GM19240 (cell line): ENCODE data around the gene METRNL.

Source experiments
- DNase-seq: peaks from one replicate; pipeline ENCODE4 v3.0.0; 2011; ENCODE audit warnings: low spot score; ENCODE audit not compliant: insufficient read length

The METRNL gene

GRCh38 chr17:83079766-83080578 lies 563 bp downstream of the METRNL start:
- DNase-seq, result no peak

DNA sequence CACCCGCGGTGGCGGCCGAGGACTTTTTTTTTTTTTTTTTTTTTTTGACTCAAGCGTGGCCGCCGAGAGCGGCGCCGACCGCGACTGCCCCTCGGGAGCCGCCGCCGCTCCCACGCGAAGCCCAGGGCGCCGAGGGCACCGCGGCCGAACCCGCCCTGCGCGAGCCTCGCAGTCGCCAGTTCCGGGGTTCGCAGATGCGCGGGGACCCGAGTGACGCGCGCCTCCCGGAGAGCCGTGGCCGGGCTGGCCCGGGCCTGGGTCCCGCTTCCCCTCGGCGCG lies 1.1 kb downstream of the METRNL start:
- no peak for DNase-seq

DNA sequence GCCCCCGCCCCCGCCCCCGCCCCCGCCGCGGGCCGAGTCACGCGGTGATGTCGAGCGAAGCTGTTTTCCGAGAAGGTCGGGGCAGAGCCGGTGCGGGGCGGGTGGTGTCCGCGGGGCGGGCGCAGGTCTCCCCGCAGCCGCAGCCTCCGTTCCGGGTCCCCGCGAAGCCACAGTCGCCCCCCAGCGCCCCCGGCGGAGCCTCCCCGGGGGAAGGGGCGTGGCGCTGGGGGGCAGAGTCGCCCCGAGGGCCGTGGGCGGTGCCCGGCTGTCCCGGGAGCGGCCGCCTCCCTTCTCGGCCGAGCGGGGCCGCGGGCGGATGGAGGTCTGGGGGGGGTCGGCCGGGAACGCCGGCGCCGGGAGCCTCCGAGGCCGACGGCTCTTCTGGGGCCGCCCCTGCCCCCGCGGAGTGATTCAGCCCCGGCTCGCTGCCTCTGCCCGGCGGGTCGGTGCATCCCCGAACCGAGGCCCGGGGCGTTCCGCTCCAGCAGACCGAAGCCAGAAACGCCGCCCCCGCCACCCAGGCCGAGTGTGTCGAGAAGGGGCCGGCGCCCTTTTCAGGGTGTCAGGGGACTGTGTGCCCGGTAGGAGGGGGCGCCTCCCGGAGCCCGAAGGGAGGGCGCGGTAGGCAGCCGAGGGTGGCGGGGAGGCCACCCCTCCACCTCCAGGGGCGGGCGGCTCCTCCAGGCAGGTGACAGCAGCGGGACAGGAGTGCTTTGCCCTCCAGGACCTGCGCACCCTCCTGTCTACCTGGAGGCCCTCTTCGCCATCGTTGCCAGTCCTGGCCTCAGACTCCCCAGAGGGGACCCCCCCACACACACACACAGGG lies 1.7 kb downstream of the METRNL start:
- DNase-seq, result peak; percentile 64

DNA sequence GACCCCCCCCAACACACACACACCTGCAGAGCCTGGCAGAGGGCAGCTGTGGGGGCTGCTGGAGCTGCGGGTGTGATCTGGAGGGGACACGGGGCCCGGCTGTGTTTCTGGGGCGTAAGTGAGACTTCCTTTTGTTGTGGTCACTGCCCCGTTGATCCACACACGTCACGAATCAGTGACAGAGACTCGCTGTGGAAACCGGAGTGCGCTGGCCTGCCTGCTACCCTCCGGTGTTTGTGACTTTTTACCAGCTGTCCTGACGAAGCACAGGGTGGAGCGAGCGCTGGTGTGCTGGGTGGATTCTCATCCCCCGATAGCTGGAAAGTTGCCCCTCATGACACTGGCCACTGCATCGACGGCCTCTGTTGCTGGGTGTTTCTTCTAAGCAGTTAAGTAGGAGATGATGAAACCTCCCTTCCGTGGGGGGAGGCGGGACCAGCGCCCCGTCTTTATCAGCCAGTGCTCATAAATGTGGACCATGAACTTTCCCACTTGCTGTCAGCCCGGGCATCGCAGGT lies 2.3 kb downstream of the METRNL start:
- DNase-seq, result no peak

DNA sequence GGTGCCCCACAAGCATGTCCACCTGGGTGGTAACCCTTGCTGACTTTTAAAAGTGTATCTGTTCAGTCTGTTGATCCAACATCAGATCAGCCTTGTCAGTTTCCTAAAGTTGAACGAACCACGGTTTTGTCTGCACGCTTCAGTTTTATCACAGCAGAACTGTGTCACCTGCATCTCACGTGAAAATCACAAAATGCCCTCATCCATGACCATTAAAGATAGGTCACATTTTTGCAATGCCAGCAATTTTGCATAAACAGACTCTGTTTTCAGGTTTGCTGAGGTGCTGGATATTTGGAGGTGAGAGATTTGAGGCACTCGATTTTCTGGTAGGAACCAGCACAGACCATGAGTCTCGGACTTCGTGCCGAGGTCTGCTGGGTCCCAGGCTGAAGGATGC lies 3.0 kb downstream of the METRNL start:
- DNase-seq, result no peak

- no peak for DNase-seq
Measured at GRCh38 chr17:83082909-83083367, 3.5 kb downstream of the METRNL start.

DNA sequence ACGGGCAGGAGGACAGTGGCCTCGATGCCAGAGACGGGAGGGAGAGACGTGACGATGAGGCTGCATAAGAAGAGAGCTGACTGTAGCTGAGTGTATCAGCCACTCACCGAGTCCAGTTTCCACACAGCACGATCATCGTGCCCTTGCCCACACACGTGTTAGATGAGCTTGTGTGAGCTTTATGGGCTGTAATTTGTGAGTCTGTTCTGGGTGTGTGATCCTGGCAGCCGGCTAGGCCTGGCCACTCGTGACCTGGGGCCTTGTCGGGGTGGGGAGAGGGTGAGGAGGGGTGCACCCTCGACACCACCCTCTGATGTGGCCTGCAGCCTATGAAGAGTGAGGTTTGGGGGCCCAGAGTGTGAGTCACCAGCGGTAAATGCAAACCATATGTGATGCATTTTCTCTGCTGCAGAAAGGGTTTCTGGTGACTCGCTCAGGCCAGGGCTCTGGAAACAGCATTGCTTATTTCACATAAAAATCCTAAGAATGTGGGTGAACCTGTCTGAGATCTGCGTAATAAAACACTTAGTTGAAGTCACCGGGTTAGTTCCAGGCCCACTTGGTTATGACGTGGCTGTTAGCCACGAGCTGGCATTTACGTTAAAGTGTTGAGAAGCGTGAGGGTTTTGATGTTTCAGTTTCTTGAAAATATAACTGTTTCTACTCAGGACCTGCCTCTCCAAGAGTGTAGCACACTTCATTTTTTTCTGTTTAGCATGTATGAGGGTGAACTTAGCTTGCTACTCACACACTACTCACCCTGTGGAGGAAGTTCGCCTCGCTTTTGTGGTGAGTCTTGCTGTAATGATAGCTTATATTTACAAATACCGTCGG lies 4.2 kb downstream of the METRNL start:
- DNase-seq, result no peak

DNA sequence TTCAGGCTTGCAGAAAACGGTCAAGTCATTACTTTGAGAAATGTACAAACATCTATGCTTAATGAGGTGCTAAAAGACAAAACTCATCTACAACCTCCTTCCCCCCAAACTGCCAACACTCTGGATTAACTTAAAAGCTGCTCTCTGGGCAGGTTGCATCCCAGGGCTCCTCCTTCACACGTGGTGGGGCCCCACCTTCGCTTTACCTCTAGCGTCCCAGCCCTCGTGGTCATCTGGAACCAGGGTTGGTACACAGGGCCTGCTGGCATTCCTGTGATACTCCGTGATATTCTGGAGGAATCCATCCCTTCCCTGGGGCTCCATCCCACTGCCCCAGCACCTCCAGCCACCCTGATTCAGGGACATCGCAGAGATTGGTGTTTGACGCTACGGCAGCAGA lies 4.8 kb downstream of the METRNL start:
- DNase-seq, result no peak

DNA sequence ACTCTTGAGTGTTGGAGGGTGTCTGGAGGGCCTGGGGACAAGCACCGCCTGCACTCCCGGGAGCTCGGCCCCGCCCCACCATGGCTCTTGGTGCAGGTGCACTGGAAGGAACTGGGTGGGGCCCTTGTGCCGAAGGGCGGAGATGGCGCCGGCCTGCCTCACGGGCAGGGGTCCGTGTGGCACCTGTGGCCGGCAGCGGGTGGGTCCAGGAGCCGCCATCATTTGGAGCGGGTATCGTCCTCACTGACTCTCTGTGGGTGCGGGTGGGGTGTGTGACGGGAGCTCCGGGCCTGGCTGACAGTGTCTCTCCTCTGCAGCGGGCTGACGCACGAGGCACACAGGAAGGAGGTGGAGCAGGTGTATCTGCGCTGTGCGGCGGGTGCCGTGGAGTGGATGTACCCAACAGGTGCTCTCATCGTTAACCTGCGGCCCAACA lies 5.2 kb downstream of the METRNL start:
- DNase-seq, result no peak

DNA sequence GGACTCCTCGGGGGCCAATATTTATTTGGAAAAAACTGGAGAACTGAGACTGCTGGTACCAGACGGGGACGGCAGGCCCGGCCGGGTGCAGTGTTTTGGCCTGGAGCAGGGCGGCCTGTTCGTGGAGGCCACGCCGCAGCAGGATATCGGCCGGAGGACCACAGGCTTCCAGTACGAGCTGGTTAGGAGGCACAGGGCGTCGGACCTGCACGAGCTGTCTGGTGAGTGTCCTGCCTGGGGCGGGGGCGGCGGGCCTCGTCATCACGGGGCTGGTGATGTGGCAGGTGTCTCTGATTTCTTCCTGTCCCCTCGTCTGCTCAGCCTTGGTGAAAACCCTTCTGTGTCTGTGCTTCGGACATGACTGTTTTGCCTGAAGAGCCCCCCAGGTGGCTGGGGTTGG lies 5.7 kb downstream of the METRNL start:
- no peak for DNase-seq

DNA sequence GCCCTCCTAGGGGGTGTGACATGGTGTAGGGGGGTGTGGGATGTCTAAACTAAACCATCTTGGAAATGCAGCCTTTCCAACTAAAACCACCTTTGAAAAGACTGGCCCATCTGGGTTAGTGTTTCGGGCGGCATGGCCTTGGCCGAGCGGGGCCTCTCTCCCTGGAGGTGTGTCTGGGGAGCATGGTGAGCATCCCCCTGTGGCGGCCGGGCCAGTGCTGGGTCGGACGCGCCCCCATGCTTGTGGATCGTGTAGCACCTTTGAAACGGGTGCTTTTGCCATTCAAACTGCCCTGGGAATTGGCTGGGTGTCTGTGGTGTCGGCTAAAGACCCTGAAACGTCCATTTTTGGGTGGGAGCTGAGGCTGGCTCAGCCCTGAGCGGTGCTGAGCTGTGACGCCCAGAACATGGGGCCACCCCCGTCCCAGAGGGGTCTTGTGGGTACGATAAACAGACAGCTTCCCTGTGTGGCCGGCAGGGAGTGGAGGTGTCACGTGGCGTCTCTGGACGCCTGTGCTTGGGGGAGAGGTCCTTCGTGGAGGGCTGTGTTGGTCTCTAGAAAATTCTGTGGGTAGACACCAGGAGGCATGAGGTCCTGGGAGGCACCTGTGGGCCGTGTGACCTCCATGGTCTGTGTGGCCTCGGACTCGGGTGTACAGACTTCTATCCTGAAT lies 6.3 kb downstream of the METRNL start:
- DNase-seq, result no peak

GRCh38 chr17:83086199-83086880 lies 6.9 kb downstream of the METRNL start:
- no peak for DNase-seq

DNA sequence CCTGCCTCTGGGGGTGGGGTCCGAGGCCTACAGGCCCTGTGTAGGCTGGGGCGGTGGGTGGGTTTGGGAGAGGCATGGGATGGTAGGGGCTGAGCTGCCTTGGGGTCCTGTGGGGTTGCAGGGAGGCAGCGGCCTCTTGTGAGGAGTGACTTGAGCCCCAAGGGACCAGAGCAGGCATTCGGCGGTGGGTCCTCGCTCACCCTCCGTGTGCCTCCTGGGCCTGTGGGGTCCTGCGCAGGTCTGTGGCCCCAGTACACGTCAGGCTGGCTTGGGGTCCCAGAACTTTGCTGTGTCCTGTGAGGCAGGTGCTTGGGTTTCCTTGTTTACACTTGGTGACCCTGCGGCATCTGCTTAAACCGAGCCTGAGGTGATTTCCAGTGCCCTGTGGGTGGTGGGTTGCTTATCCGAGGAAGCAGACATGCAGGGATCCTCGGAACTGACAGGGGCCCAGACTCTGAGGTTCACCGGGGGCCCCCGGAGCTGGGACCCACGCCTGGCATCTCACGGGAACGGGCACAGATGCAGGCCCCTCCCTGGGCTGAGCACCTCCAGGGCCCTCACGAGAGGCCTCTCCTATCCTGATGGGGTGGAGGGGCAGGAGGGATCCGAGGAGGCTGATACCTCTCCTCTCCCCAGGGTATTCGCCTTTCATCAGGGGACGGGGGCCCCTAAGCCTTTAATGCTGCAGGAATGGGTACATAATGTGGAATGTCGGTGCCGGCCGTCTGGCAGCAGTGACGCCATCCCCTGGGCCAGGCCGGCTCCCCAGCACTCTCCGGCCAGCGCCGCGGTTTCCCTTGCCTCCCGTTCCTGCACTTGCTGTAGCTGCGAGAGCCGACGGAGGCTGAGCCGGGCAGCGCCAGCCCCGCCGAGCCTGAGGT lies 7.7 kb downstream of the METRNL start:
- no peak for DNase-seq

- DNase-seq, result no peak
Measured at GRCh38 chr17:83087788-83088360, 8.5 kb downstream of the METRNL start.

- no peak for DNase-seq
Measured at GRCh38 chr17:83088451-83088850, 9.0 kb downstream of the METRNL start.

DNA sequence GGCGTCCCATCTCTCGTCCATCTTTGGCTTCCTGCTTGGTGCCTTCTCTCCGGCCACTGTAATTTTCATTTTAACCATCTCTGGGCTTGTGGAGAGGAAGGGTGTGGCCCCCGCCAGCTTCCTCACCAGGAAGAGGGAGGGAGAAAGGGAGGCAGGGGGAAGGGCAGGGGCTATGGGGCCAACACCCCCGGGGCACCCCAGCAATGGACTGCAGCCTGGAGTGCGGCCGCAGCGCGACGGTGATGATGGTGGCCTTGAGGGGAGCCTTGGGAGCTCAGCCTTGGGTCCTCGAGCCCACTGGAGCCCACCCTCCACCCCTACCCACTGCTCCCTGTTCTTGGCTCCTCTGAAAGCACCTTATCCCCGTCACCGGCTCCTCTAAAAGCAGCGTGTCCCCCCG lies 9.5 kb downstream of the METRNL start:
- DNase-seq, result no peak

DNA sequence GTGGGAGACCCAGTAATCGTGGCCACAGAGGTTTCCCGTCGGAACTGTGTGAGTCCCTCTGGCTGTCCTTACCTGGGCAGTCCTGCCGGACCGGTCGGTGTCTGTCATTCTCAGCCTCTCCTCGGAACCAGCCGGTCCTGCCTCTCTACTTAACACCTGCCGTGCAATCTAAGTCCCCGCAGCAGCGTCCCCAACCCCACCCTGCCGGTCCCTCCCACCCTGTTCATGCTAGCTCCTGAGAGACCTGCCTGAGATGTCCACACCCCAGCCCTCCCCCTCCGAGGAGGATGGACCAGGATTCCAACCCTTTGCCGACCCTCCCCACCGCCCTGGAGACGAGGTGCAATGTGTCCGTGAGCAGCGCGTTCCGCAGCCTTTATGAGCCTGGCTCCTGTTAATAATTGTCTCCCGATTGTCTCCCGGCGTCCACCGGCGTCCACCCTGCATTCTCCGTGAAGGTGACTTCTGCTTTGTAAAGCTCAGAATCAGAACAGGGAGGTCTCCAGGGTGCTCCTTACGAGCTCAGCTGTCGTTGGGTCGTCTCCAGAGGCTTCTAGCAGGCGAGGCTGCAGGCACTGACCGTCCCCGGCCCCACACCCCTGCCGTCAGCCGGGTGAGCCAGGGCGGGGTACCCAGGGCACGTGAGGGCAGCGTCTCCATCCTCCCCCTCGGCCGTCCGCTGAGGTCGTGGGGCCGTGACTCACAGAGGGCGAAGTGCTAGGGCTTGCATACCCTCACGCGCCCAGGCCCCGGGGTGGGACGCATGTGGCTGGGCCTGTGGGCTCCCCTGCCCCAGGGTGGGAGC lies 10.1 kb downstream of the METRNL start:
- DNase-seq, result no peak
